Activated CD4-positive, alpha-beta memory T cell treated with anti-CD3 and anti-CD28 coated beads for 36 hours (primary cell): Measurements from ENCODE around the gene ATP5F1B. TPM values are rescaled to one million over a fixed set of nuclear protein-coding genes. Genes with fewer than 3 reads are reported as not detected.
"Not testable (repeated sequence)": the region's sequence is repeated elsewhere in the genome, so short reads cannot be mapped to it uniquely, and the experiment has no call there.

Source experiments
- CTCF ChIA-PET: fragments of 350-600 bp; sonication (Branson Sonifier 250); formaldehyde crosslinking; loops from one replicate; lab custom pipeline; 2021; ENCODE audit warnings: antibody characterized with exemption, inconsistent platforms; lab: Charles Lee
- POLR2A ChIA-PET: fragments of 350-600 bp; sonication (Branson Sonifier 250); formaldehyde crosslinking; loops from one replicate; lab custom pipeline; 2021; ENCODE audit warnings: antibody characterized with exemption; lab: Charles Lee
- DNase-seq: peaks from one replicate; pipeline ENCODE4 v3.0.0-alpha.2; 2020
- H3K27ac Mint-ChIP-seq: one replicate; pipeline ENCODE4 v1.8.0; 2021; ENCODE audit warnings: mixed read lengths
- H3K27me3 Mint-ChIP-seq: one replicate; pipeline ENCODE4 v1.8.0; 2021; ENCODE audit warnings: mixed read lengths
- H3K36me3 Mint-ChIP-seq: one replicate; pipeline ENCODE4 v1.8.0; 2021; ENCODE audit warnings: mixed read lengths
- H3K4me1 Mint-ChIP-seq: one replicate; pipeline ENCODE4 v1.8.0; 2021; ENCODE audit warnings: low read depth, mixed read lengths
- H3K4me3 Mint-ChIP-seq: one replicate; pipeline ENCODE4 v1.8.0; 2021; ENCODE audit warnings: mild to moderate bottlenecking, mixed read lengths
- H3K9me3 Mint-ChIP-seq: one replicate; pipeline ENCODE4 v1.8.0; 2021; ENCODE audit warnings: mixed read lengths
- intact Hi-C: fragments of 100-400 bp; cut with micrococcal nuclease; formaldehyde crosslinking; loops from one replicate; pipeline ENCODE4 v1.15.1; 2023
- total RNA-seq, 2 experiments: library from RNA; stranded (reverse); gene quantifications; one replicate each; pipeline ENCODE4 v1.2.3, GENCODE V29; 2021

The ATP5F1B gene
- total RNA-seq, 2 experiments from 2014 or later: 709 to 722 TPM

GRCh38 chr12:56677680-56678079 is 31.9 kb upstream of the ATP5F1B start:
- Mint-ChIP-seq H3K4me3 (no peak overlapping the region), H3K36me3 (peaks cover 42% of the 10 kb centered on the region), H3K4me1 (peaks cover 67% of the 10 kb centered on the region), H3K27me3 (no peaks in the 10 kb centered on the region), H3K9me3 (no peaks in the 10 kb centered on the region), H3K27ac (peak overlapping the region; percentile 56)
- peak; percentile 57 for DNase-seq
- intact Hi-C loops: no loop called here
- CTCF ChIA-PET: interaction anchor here (0.6 to 4.4 kb wide), 3 partner anchors 15 to 65 kb away, joined by 3 to 19 read pairs (median 3); no protein-coding TSS in a partner anchor
- POLR2A ChIA-PET: interaction anchor here (0.6 to 1.2 kb wide), 5 partner anchors 10 to 48 kb away, joined by 3 to 5 read pairs (median 4); partner anchors contain the start of genes NACA and PTGES3

- ChIA-PET POLR2A (interaction anchor here (0.6 to 1.0 kb wide), 3 partner anchors 45 to 62 kb away, joined by 3 to 4 read pairs (median 3); partner anchors contain the start of gene NACA), CTCF (interaction anchor here (1.5 to 4.4 kb wide), 2 partner anchors 14 to 41 kb away, joined by 3 to 19 read pairs; no protein-coding TSS in a partner anchor)
- Mint-ChIP-seq H3K4me3 (no peak overlapping the region), H3K36me3 (peaks cover 43% of the 10 kb centered on the region), H3K27me3 (no peaks in the 10 kb centered on the region), H3K9me3 (no peaks in the 10 kb centered on the region), H3K4me1 (peaks cover 67% of the 10 kb centered on the region), H3K27ac (peak overlapping the region; percentile 66)
- no peak for DNase-seq
- intact Hi-C loops: no loop called here
These were observed 31.2 kb upstream of the ATP5F1B start for GRCh38 chr12:56676851-56677580.

- POLR2A ChIA-PET: interaction anchor here (0.6 kb wide), 1 partner anchor 10 kb away, joined by 5 read pairs; no protein-coding TSS in a partner anchor
- Mint-ChIP-seq H3K27me3 (no peaks in the 10 kb centered on the region), H3K9me3 (no peaks in the 10 kb centered on the region), H3K27ac (peak overlapping the region; percentile 58), H3K4me1 (peaks cover 60% of the 10 kb centered on the region), H3K36me3 (peaks cover 49% of the 10 kb centered on the region), H3K4me3 (no peak overlapping the region)
- no peak for DNase-seq
- CTCF ChIA-PET: interaction anchor here (0.6 kb wide), 1 partner anchor 84 kb away, joined by 3 read pairs; no protein-coding TSS in a partner anchor
- intact Hi-C loops: no loop called here
These were observed 25.8 kb upstream of the ATP5F1B start for GRCh38 chr12:56671608-56672007.

- H3K36me3 Mint-ChIP-seq: peaks cover 49% of the 10 kb centered on the region
These were observed 25.1 kb upstream of the ATP5F1B start for GRCh38 chr12:56670836-56671235.

GRCh38 chr12:56668197-56668457 is 22.3 kb upstream of the ATP5F1B start:
- no peaks in the 10 kb centered on the region for H3K27me3 Mint-ChIP-seq
- DNase-seq: no peak
- H3K36me3 Mint-ChIP-seq: peaks cover 55% of the 10 kb centered on the region
- H3K9me3 Mint-ChIP-seq: no peaks in the 10 kb centered on the region
- peaks cover 46% of the 10 kb centered on the region for H3K4me1 Mint-ChIP-seq
- POLR2A ChIA-PET: no interaction called here
- intact Hi-C loops: loop anchor here (2.0 kb wide), 1 partner anchor 17 kb away; no protein-coding TSS in a partner anchor
- H3K4me3 Mint-ChIP-seq: no peak overlapping the region
- peak overlapping the region; percentile 78 for H3K27ac Mint-ChIP-seq
- CTCF ChIA-PET: interaction anchor here (0.6 to 1.7 kb wide), 2 partner anchors 10 to 27 kb away, joined by 3 read pairs; no protein-coding TSS in a partner anchor

More at GRCh38 chr12:56670836-56671235, 25.1 kb upstream of the ATP5F1B start:
- no peak overlapping the region for H3K27ac Mint-ChIP-seq
- peak; percentile 0 for DNase-seq
- ChIA-PET POLR2A (interaction anchor here (0.6 to 1.2 kb wide), 4 partner anchors 9 to 96 kb away, joined by 4 to 5 read pairs (median 4); no protein-coding TSS in a partner anchor), CTCF (interaction anchor here (0.6 kb wide), 1 partner anchor 85 kb away, joined by 3 read pairs; no protein-coding TSS in a partner anchor)
- H3K27me3 Mint-ChIP-seq: no peaks in the 10 kb centered on the region
- H3K4me1 Mint-ChIP-seq: peaks cover 54% of the 10 kb centered on the region
- no peaks in the 10 kb centered on the region for H3K9me3 Mint-ChIP-seq
- intact Hi-C loops: no loop called here
- no peak overlapping the region for H3K4me3 Mint-ChIP-seq

- peak; percentile 8 for DNase-seq
- H3K36me3 Mint-ChIP-seq: peaks cover 20% of the 10 kb centered on the region
- no peaks in the 10 kb centered on the region for H3K9me3 Mint-ChIP-seq
- H3K27me3 Mint-ChIP-seq: no peaks in the 10 kb centered on the region
- H3K4me3 Mint-ChIP-seq: no peak overlapping the region
- POLR2A ChIA-PET: interaction anchor here (0.6 to 2.7 kb wide), 4 partner anchors 9 to 28 kb away, joined by 3 to 8 read pairs (median 4); no protein-coding TSS in a partner anchor
- CTCF ChIA-PET: interaction anchor here (1.2 kb wide), 1 partner anchor 15 kb away, joined by 3 read pairs; no protein-coding TSS in a partner anchor
- no peak overlapping the region for H3K27ac Mint-ChIP-seq
- intact Hi-C loops: no loop called here
- H3K4me1 Mint-ChIP-seq: peaks cover 26% of the 10 kb centered on the region
These were observed 16.3 kb upstream of the ATP5F1B start for GRCh38 chr12:56661979-56662638.

GRCh38 chr12:56661560-56661959 is 15.8 kb upstream of the ATP5F1B start:
- H3K4me1 Mint-ChIP-seq: peaks cover 26% of the 10 kb centered on the region

GRCh38 chr12:56658921-56659320 is 13.1 kb upstream of the ATP5F1B start:
- Mint-ChIP-seq H3K9me3 (peaks cover 7% of the 10 kb centered on the region), H3K4me3 (no peak overlapping the region), H3K27ac (peak overlapping the region; percentile 1), H3K27me3 (no peaks in the 10 kb centered on the region), H3K36me3 (peaks cover 12% of the 10 kb centered on the region), H3K4me1 (peaks cover 22% of the 10 kb centered on the region)
- POLR2A ChIA-PET: interaction anchor here (0.6 to 1.6 kb wide), 5 partner anchors 13 to 66 kb away, joined by 3 to 6 read pairs (median 3); partner anchors contain the start of genes ATP5F1B and NACA
- DNase-seq: no peak
- intact Hi-C loops: no loop called here
- CTCF ChIA-PET: no interaction called here

More at GRCh38 chr12:56661560-56661959, 15.8 kb upstream of the ATP5F1B start:
- Mint-ChIP-seq H3K27ac (no peak overlapping the region), H3K9me3 (no peaks in the 10 kb centered on the region), H3K36me3 (peaks cover 20% of the 10 kb centered on the region), H3K27me3 (no peaks in the 10 kb centered on the region), H3K4me3 (no peak overlapping the region)
- intact Hi-C loops: no loop called here
- CTCF ChIA-PET: no interaction called here
- DNase-seq: peak; percentile 23
- POLR2A ChIA-PET: interaction anchor here (0.6 kb wide), 1 partner anchor 10 kb away, joined by 5 read pairs; no protein-coding TSS in a partner anchor

GRCh38 chr12:56657416-56658379 is 11.9 kb upstream of the ATP5F1B start:
- H3K36me3 Mint-ChIP-seq: peaks cover 13% of the 10 kb centered on the region
- H3K4me3 Mint-ChIP-seq: no peak overlapping the region
- peaks cover 18% of the 10 kb centered on the region for H3K9me3 Mint-ChIP-seq
- peaks cover 20% of the 10 kb centered on the region for H3K4me1 Mint-ChIP-seq
- ChIA-PET CTCF (interaction anchor here (0.6 to 1.0 kb wide), 5 partner anchors 10 to 31 kb away, joined by 3 to 5 read pairs (median 3); partner anchors contain the start of genes ATP5F1B and PTGES3), POLR2A (interaction anchor here (0.6 to 1.6 kb wide), 9 partner anchors 12 to 88 kb away, joined by 3 to 6 read pairs (median 3); partner anchors contain the start of genes ATP5F1B and PTGES3)
- intact Hi-C loops: no loop called here
- H3K27ac Mint-ChIP-seq: peak overlapping the region; percentile 73
- peak; percentile 24 for DNase-seq
- H3K27me3 Mint-ChIP-seq: no peaks in the 10 kb centered on the region

GRCh38 chr12:56653781-56654180 is 8.0 kb upstream of the ATP5F1B start:
- peaks cover 19% of the 10 kb centered on the region for H3K9me3 Mint-ChIP-seq
- H3K4me1 Mint-ChIP-seq: peaks cover 12% of the 10 kb centered on the region
- H3K27ac Mint-ChIP-seq, intact Hi-C loops, CTCF ChIA-PET, POLR2A ChIA-PET, H3K27me3 Mint-ChIP-seq, H3K4me3 Mint-ChIP-seq: not testable (repeated sequence)
- peaks cover 14% of the 10 kb centered on the region for H3K36me3 Mint-ChIP-seq
- DNase-seq: peak; percentile 15
